Activated CD4-positive, alpha-beta T cell treated with anti-CD3 and anti-CD28 coated beads, Interleukin-2, amount 10 ng/mL, durations not matched to agents 24 days and 14 days (primary cell): ENCODE data around the gene COL4A5. TPM values are rescaled to one million over a fixed set of nuclear protein-coding genes. Genes with fewer than 3 reads are reported as not detected.
"Not testable (repeated sequence)": the region's sequence is repeated elsewhere in the genome, so short reads cannot be mapped to it uniquely, and the experiment has no call there.

Source experiments
- DNase-seq: peaks from one replicate; pipeline ENCODE4 v3.0.0; 2022
- H3K27ac Mint-ChIP-seq: one replicate; pipeline ENCODE4 v1.8.0; 2022; ENCODE audit warnings: mild to moderate bottlenecking, mixed read lengths
- H3K27me3 Mint-ChIP-seq: one replicate; pipeline ENCODE4 v1.8.0; 2022; ENCODE audit warnings: mixed read lengths
- H3K36me3 Mint-ChIP-seq: one replicate; pipeline ENCODE4 v1.8.0; 2022; ENCODE audit warnings: low read depth, mild to moderate bottlenecking, mixed read lengths
- H3K4me1 Mint-ChIP-seq: one replicate; pipeline ENCODE4 v1.8.0; 2021; ENCODE audit warnings: mixed read lengths
- H3K4me3 Mint-ChIP-seq: one replicate; pipeline ENCODE4 v1.8.0; 2022; ENCODE audit warnings: mild to moderate bottlenecking, moderate library complexity, mixed read lengths
- H3K9me3 Mint-ChIP-seq: one replicate; pipeline ENCODE4 v1.8.0; 2021; ENCODE audit warnings: mixed read lengths
- intact Hi-C: fragments of 100-400 bp; cut with micrococcal nuclease; formaldehyde crosslinking; loops from one replicate; pipeline ENCODE4 v1.15.1; 2023
- total RNA-seq: library from RNA; stranded (reverse); gene quantifications from 2 replicates; pipeline ENCODE4 v1.2.3, GENCODE V29; 2022

Gene COL4A5
- total RNA-seq: not detected in 2 replicates

DNA sequence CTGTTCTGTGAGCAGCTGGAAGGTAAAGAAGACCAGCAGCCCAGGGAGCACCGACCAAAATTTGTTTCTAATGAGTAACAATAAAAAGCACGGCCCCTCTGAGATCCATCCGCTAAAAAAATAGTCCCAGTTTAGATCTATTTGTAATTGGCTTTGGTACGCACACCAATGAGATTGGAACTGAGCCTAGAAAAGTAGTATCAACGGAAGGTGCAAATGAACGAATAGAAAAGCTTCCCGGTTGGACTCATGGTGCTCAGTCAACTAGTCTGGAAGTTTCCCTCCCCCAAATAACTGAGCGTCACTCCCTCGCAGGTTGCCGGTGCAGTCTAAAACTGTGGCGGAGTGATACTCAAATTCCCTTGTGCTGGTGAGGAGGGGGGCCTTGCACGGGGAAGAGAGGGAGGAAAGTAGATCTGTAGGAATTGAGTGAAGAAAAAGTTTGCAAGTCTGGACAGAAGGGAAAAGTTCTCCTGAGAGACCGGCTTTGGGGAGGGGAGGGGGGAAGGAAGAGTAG is at the start of gene COL4A5:
COL4A5 (plus strand) TSS at position 413 of the 517 bp plus-strand sequence. CDS start 288 bp downstream, outside the sequence.
- H3K4me1 Mint-ChIP-seq: no peaks in the 10 kb centered on the region
- H3K4me3 Mint-ChIP-seq: peak within 1 kb of the TSS; percentile 15

DNA sequence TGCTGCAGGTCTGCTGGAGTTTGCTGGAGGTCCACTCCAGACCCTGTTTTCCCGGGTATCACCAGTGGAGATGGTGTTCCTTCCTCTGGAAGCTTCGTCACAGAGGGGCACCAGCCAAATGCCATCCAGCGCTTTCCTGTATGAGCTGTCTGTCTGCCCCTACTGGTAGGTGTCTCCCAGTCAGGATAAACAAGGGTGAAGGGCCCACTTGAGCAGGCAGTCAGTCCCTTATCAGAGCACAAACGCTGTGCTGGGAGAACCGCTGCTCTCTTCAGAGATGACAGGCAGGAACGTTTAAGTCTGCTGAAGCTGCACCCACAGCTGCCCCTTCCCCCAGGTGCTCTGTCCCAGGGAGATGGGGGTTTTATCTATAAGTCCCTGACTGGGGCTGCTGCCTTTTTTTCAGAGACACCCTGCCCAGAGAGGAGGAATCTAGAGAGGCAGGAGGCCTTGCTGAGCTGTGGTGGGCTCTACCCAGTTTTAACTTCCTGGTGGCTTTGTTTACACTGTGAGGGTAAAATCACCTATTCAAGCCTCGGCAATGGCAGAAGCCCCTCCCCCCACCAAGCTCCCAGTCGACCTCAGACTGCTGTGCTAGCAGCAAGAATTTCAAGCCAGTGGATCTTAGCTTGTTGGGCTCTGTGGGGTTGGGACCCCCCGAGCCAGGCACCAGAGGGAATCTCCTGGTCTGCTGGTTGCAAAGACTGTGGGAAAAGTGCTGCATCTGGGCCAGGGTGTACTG is 48.5 kb upstream of the COL4A5 start:
- H3K9me3 Mint-ChIP-seq, H3K4me3 Mint-ChIP-seq, H3K27me3 Mint-ChIP-seq, H3K4me1 Mint-ChIP-seq, H3K36me3 Mint-ChIP-seq, DNase-seq, intact Hi-C loops, H3K27ac Mint-ChIP-seq: not testable (repeated sequence)

More for the DNA sequence above, at the start of gene COL4A5:
- H3K27ac Mint-ChIP-seq: no peak within 1 kb of the TSS
- no peak for DNase-seq
- H3K36me3 Mint-ChIP-seq: no peaks in the 10 kb centered on the region
- H3K27me3 Mint-ChIP-seq: peaks cover 28% of the 10 kb centered on the region
- no peaks in the 10 kb centered on the region for H3K9me3 Mint-ChIP-seq
- intact Hi-C loops: no loop called here

GRCh38 chrX:108396188-108396891 is 43.3 kb upstream of the COL4A5 start:
- intact Hi-C loops: no loop called here
- Mint-ChIP-seq H3K27ac (no peak overlapping the region), H3K9me3 (no peaks in the 10 kb centered on the region), H3K4me1 (no peaks in the 10 kb centered on the region), H3K4me3 (no peak overlapping the region), H3K36me3 (no peaks in the 10 kb centered on the region), H3K27me3 (no peaks in the 10 kb centered on the region)
- DNase-seq: no peak

GRCh38 chrX:108396986-108397385 is 42.7 kb upstream of the COL4A5 start:
- intact Hi-C loops: no loop called here
- Mint-ChIP-seq H3K4me1 (no peaks in the 10 kb centered on the region), H3K4me3 (no peak overlapping the region), H3K27me3 (no peaks in the 10 kb centered on the region), H3K9me3 (no peaks in the 10 kb centered on the region), H3K36me3 (no peaks in the 10 kb centered on the region), H3K27ac (no peak overlapping the region)
- DNase-seq: no peak

GRCh38 chrX:108397627-108398391 is 41.8 kb upstream of the COL4A5 start:
- intact Hi-C loops: no loop called here
- Mint-ChIP-seq H3K4me3 (no peak overlapping the region), H3K4me1 (no peaks in the 10 kb centered on the region), H3K27me3 (no peaks in the 10 kb centered on the region), H3K27ac (no peak overlapping the region), H3K9me3 (no peaks in the 10 kb centered on the region), H3K36me3 (no peaks in the 10 kb centered on the region)
- no peak for DNase-seq

DNA sequence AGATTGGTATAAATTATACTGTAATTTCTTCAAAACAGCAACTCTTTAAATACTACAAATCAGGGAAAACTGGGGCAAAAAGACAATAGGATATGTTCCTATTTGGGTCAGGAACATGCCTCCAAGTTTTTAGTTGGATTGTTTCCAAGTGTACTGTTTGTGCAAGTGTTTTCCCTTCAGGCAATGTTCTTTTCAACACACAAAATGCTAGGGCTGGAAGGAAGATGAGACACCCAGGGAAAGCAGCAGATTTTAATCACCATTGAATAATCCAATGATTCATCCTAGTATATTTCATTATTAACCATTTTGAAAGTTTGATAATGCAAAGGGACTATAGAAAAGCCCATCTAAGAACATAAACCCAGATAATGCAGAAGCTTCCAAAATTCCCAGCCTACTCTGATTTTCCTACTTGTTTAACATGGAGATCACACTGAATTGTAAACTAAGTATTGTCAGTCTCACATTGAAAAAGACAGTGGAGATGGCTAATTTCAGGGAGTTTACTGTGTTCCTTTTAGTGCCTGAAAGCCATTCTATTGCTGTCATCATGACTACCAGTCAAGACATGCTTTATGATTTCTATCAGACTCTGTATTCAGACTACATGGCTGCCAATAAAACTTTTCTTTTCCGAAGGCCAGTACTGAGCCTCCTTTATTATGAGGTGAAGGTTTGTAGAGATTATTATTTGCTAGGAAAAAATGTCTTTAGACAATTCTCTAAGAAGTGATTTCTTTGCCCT is 40.0 kb upstream of the COL4A5 start:
- Mint-ChIP-seq H3K27me3 (no peaks in the 10 kb centered on the region), H3K4me3 (no peak overlapping the region), H3K27ac (no peak overlapping the region), H3K9me3 (no peaks in the 10 kb centered on the region), H3K4me1 (no peaks in the 10 kb centered on the region), H3K36me3 (no peaks in the 10 kb centered on the region)
- intact Hi-C loops: no loop called here
- DNase-seq: no peak

DNA sequence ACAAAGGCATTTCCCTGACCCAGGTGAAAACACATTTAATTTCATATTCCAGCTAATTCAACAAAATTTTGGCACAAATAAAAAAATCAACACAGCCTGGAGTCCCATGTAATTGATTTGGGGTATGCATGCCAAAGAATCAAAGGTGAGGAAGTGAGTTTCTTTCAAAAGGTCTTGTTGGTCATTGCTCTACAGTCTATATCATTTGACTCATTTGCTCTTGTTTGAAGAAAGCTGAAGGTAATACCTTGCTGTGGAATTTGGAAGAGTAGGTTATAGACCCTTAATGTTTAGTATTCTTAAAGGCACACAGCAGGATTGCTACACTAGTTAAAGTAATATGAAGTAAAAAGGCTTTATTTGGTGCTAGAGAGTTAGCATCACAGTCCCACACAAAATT is 26.9 kb upstream of the COL4A5 start:
- no peaks in the 10 kb centered on the region for H3K9me3 Mint-ChIP-seq
- DNase-seq: no peak
- H3K27me3 Mint-ChIP-seq: no peaks in the 10 kb centered on the region
- no peak overlapping the region for H3K4me3 Mint-ChIP-seq
- H3K36me3 Mint-ChIP-seq: no peaks in the 10 kb centered on the region
- H3K4me1 Mint-ChIP-seq: no peaks in the 10 kb centered on the region
- intact Hi-C loops: no loop called here
- no peak overlapping the region for H3K27ac Mint-ChIP-seq

GRCh38 chrX:108415146-108415545 is 24.5 kb upstream of the COL4A5 start:
- Mint-ChIP-seq H3K9me3 (no peaks in the 10 kb centered on the region), H3K27ac (no peak overlapping the region), H3K27me3 (no peaks in the 10 kb centered on the region), H3K4me1 (no peaks in the 10 kb centered on the region), H3K36me3 (no peaks in the 10 kb centered on the region), H3K4me3 (no peak overlapping the region)
- no peak for DNase-seq
- intact Hi-C loops: no loop called here

DNA sequence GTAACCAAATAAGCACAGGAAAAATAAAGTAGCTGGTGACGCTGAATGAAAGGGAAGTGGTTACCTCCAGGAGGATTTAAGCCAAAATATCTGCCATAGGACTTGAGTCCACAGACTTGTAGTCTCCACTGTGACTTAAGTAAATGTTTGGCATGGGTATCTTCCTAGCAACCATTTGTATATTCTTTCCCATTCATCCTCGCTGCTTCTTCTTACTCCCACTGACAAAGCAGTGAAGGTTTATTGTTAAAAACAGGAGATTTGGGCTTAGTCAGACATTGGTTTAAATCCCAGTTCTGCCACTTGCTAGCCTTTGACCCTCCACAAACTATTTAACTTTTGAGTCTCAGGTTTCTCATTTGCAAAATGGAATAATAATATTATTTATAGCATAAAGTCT is 23.7 kb upstream of the COL4A5 start:
- intact Hi-C loops: no loop called here
- H3K4me1 Mint-ChIP-seq: no peaks in the 10 kb centered on the region
- DNase-seq: no peak
- no peak overlapping the region for H3K4me3 Mint-ChIP-seq
- H3K27ac Mint-ChIP-seq: no peak overlapping the region
- H3K27me3 Mint-ChIP-seq: no peaks in the 10 kb centered on the region
- H3K9me3 Mint-ChIP-seq: no peaks in the 10 kb centered on the region
- no peaks in the 10 kb centered on the region for H3K36me3 Mint-ChIP-seq

GRCh38 chrX:108417257-108417656 is 22.4 kb upstream of the COL4A5 start:
- H3K36me3 Mint-ChIP-seq: no peaks in the 10 kb centered on the region
- no peaks in the 10 kb centered on the region for H3K4me1 Mint-ChIP-seq
- no peak for DNase-seq
- no peaks in the 10 kb centered on the region for H3K9me3 Mint-ChIP-seq
- H3K4me3 Mint-ChIP-seq: no peak overlapping the region
- no peak overlapping the region for H3K27ac Mint-ChIP-seq
- intact Hi-C loops: no loop called here
- no peaks in the 10 kb centered on the region for H3K27me3 Mint-ChIP-seq

DNA sequence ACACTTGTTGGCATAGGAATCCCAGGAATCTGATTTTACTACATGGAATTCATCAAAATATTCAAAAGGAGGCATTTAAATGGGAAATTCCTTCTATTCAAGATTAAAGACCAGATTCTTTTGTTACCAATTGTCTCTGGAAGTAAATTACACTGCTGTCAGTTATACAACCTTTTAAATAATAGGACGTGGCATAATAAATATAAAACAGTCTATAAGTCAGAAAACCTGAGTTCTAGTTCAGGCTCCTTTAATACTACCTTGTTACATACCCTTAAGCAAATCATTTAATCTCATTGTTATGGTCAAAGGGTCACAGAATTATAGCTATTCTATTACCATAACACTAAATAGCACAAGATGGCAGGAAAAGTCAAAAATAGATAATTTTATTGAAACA is 20.2 kb upstream of the COL4A5 start:
- intact Hi-C loops: no loop called here

GRCh38 chrX:108420481-108420880 is 19.2 kb upstream of the COL4A5 start:
- no peak for DNase-seq
- H3K4me1 Mint-ChIP-seq: no peaks in the 10 kb centered on the region
- no peak overlapping the region for H3K27ac Mint-ChIP-seq
- H3K36me3 Mint-ChIP-seq: no peaks in the 10 kb centered on the region
- H3K9me3 Mint-ChIP-seq: no peaks in the 10 kb centered on the region
- H3K27me3 Mint-ChIP-seq: no peaks in the 10 kb centered on the region
- intact Hi-C loops: no loop called here
- no peak overlapping the region for H3K4me3 Mint-ChIP-seq

More for the DNA sequence above, 20.2 kb upstream of the COL4A5 start:
- Mint-ChIP-seq H3K4me3 (no peak overlapping the region), H3K27me3 (no peaks in the 10 kb centered on the region), H3K27ac (no peak overlapping the region), H3K36me3 (no peaks in the 10 kb centered on the region), H3K4me1 (no peaks in the 10 kb centered on the region), H3K9me3 (no peaks in the 10 kb centered on the region)
- no peak for DNase-seq

GRCh38 chrX:108426262-108426661 is 13.4 kb upstream of the COL4A5 start:
- no peaks in the 10 kb centered on the region for H3K27me3 Mint-ChIP-seq
- no peak overlapping the region for H3K4me3 Mint-ChIP-seq
- DNase-seq: no peak
- intact Hi-C loops: no loop called here
- no peaks in the 10 kb centered on the region for H3K36me3 Mint-ChIP-seq
- H3K27ac Mint-ChIP-seq: no peak overlapping the region
- H3K9me3 Mint-ChIP-seq: no peaks in the 10 kb centered on the region
- H3K4me1 Mint-ChIP-seq: no peaks in the 10 kb centered on the region
